Measurements from ENCODE around the gene SECISBP2.

SECISBP2 gene

DNA sequence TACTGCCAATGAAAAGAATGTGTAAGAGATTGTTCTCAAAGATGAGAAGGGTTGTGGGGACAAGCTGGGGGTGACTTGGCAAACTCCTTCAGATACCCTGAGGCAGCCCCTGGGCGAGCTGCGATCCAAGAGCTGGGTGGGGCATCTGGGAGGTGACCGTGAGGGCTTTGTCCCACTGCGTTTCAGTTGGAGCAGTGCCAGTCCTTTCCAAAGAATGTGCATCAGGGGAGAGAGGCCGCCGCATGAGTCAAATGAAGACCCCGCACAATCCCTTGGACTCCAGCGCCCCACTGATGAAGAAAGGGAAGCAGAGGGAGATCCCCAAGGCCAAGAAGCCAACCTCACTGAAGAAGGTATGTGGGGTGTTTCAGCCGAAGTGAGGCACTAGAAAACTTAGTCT is 28.4 kb downstream of the SECISBP2 start:
- DNase-seq (ENCODE audit: low read depth in 2 of 3, low spot score in 2 of 3): no peak

DNA sequence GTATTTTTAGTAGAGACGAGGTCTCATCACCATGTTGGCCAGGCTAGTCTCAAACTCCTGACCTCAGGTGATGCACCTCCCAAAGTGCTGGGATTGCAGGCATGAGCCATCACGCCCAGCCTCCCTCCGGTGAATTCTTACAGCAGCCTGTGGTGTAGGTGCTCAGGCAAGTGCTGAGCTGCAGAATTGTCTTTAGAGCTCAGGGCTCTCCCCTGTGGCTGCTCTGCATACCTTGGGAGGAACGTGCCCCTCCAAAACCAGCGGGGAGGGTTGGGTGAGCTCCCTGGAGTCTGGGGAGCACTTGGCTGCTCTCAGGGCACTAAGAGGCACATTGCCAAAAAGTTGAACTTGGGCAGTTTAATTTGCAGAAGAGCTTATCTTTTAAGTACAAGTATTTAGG is 29.4 kb downstream of the SECISBP2 start:
- no peak for DNase-seq (ENCODE audit: low read depth in 2 of 3, low spot score in 2 of 3)

DNA sequence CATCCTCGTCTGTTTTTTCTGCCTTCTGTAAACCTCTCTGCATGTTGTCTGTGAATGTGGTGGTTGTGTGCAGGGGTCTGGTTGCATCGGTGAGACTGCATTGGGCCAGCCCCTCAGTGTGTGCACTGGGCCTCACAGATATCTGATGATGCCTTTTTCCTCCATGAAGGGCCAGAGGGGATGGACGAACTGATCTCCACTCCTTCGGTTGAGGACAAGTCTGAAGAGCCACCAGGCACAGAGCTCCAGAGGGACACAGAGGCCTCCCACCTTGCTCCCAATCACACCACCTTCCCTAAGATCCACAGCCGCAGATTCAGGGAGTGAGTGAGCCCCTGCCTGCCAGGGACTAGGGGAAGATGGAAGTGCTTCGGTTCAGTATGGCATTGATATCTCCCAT is 31.3 kb downstream of the SECISBP2 start:
- DNase-seq (ENCODE audit: low read depth in 2 of 3, low spot score in 2 of 3): no peak

DNA sequence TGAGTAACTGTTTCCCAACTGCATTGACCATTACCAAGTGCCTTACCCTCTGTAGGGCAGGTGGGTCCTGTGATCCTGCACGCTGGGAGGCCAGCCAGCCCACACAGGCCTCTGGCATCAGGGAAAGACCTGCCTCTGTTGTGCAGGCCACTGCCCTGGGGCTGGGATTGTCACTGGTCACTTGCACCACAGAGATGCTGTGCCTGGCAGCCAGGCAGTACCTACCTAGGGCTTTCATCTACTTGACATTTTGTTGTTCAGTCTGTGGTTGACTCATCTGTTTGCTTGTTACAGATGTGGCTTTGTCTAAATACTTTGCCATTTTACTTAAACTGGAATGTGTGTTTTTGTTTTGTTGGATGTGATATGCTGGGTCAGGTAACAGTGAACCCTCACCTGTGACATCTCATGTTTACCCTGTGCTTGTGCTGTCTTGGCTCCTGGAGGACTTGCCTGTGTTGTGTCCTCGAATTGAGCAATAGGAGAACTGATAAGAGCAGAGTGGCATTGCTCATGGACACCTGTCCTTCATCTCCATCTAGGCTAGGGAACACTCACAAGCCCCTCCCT is 32.8 kb downstream of the SECISBP2 start:
- no peak for DNase-seq (ENCODE audit: low read depth in 2 of 3, low spot score in 2 of 3)

DNA sequence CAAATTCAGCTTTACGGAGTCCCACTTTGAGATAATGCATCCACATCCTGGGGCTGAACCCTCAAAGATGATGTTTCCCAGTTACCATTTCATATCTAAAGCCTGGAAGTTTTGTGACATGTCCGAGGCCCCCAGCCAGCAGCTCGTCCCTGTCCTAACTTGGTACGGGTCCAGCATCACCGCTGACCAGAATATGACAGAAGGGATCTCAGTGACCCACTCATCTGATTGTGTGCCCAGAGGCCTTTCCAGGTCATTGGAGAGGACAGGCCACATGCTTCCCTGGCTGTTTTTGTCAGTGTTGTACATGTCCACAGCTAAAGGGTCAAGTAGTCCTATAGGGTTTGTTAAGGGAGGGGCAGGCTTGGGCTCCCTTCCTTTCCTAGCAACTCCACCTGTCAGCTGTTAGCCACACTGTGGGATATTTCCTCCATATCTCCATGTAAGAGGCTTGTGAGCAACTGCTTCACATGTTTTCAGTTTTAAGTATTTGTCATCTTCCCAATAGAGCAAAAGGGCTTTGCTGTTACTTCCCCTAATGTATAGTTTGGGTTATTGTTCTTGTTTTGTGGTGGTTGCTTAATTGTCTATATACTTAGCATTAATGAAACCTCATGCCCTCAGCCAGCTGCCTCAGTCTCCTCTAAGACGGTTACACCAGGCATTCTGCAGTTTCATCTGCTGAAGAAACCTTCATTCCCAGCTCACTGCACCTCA is 33.4 kb downstream of the SECISBP2 start:
- no peak for DNase-seq (ENCODE audit: low read depth in 2 of 3, low spot score in 2 of 3)

DNA sequence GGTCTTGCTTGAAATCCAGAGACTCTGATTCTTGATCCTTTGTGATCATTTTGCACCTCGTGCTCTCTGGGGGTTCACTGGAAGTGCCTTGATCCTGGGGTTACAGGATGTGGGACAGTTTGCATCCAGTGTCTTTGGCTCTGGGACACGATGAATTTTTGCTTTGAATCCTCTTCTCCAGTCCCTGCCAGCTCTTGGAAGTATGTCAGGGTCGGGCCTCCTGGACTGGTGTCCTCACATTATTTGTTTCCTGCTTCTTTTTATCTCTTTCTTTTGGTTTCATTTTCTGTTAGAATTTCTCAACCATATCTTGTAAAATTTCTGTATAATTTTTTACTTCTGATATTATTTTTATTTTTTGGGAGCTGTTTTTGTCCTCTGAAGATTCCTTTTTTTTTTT is 34.2 kb downstream of the SECISBP2 start:
- DNase-seq (ENCODE audit: low read depth in 2 of 3, low spot score in 2 of 3): no peak

DNA sequence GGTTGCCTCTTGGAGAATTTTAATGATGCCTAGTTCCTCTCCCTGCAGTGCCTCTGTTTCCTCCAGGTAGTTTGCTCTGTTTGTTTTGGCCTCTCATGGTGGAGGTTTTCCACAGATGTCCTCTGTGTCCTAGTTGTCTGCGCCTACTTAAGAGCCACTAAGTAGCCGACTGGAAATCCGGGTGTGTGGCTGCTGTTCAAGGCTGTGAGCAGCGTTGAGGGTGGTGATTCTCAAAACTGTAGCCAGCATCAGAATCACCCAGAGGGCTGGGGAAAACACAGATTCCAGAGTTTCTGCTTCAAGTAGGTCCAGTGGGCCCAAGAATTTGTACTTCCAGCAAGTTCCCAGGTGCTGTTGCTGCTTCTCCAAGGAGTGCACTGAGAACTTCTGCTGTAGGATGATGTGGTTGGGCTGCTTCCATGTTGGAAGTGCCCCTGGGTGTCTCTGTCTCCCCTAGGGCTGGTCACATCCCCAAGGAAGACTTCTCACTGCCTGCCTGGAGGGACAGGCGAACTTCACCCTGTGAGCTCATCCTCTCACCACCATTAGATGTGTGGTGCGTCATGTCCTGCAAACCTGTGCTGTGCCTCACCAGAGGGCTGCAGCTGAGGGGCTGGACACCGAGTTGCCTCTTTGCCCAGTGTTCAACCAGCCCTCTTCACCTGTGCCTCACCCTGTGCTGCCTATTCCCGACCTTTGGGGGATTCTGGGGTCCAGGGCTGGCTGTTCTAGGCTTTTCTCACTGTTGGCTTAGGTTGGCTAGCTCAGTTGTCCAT is 34.8 kb downstream of the SECISBP2 start:
- no peak for DNase-seq (ENCODE audit: low read depth in 2 of 3, low spot score in 2 of 3)

DNA sequence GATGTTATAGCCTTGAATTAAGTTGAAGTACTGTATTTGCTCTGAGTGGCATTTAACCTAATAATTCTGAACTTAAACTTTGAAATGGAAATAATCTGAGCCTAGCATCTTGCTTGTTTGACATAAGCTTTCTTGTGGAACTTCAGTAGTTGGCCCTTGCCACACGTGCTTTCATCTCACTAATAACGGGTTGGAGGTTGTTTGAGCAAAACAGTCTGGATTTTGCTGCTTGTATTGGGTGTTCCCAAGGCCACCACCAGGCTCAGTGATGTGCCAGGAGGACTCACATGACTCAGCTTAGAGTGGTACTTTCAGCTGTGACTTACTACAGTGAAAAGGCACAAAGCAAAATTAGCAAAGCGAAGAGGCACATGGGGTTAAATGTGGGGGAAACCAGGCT is 35.7 kb downstream of the SECISBP2 start:
- DNase-seq (ENCODE audit: low read depth in 2 of 3, low spot score in 2 of 3): no peak

DNA sequence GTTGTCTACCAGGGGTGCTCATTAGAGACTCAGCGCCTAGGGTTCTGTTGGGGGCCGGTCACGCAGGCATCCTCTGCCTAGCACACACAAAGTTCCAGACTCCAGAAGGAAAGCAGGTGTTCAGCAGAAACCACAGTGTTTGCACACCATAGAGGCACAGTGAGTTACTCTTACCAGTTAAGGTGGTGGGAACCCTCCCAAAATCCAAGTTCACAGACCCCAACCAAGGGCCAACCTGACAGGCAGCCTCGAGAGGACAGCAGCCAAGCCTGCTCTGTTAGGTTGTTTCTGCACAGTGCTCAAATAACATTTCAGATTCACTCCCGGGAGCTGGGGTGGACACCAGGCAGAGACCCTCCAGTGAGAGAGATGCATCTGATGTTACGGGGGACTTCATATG is 36.2 kb downstream of the SECISBP2 start:
- no peak for DNase-seq (ENCODE audit: low read depth in 2 of 3, low spot score in 2 of 3)

DNA sequence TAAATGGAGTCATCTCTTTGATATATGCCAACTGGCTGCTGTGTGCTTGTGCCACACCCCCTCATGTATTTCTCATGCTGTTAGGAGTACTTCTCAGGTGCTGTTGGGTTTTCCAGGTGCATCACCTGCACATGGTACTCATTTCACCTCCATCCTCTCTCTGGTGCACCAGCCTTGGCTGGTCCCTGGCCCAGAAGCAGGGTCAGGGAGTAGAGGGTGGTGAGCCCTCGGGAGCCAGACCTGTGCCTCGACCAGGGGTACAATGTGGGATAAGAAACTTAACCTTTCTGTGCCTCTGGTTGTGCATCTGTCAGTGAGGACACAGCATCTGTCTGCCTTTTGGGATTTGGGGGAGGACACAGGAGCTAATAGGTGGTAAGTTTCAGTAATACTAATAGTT is 38.5 kb downstream of the SECISBP2 start:
- DNase-seq (ENCODE audit: low read depth in 2 of 3, low spot score in 2 of 3): no peak

DNA sequence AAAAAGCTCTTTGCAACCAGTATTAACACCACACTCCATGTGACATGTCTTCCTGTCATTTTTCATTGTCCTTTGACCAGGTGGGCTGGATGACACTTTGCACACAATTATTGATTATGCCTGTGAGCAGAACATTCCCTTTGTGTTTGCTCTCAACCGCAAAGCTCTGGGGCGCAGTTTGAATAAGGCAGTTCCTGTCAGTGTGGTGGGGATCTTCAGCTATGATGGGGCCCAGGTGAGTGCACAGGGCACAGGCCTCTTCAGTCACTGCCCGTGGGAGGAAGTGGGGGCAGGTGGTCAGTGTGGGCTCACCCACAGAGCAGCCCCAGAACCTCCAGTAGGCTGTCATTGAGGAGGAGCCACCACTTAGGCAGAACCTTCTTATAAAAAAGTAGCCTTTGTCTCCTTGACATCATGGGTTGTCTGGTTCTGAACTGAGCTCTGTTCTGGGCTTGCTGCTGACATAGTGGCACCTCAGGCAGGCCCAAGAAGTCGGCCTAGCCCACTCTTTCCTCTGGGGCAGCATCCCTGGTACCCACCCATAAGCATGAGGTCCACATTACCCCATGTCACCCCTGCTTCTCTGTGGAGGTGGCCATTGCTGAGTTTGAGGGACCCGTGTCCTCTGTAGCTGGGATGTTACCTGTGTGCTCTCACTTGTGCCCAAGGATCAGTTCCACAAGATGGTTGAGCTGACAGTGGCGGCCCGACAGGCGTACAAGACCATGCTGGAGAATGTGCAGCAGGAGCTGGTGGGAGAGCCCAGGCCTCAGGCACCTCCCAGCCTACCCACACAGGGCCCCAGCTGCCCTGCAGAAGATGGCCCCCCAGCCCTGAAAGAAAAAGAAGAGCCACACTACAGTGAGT is 39.3 kb downstream of the SECISBP2 start:
- DNase-seq (ENCODE audit: low read depth in 2 of 3, low spot score in 2 of 3): no peak

DNA sequence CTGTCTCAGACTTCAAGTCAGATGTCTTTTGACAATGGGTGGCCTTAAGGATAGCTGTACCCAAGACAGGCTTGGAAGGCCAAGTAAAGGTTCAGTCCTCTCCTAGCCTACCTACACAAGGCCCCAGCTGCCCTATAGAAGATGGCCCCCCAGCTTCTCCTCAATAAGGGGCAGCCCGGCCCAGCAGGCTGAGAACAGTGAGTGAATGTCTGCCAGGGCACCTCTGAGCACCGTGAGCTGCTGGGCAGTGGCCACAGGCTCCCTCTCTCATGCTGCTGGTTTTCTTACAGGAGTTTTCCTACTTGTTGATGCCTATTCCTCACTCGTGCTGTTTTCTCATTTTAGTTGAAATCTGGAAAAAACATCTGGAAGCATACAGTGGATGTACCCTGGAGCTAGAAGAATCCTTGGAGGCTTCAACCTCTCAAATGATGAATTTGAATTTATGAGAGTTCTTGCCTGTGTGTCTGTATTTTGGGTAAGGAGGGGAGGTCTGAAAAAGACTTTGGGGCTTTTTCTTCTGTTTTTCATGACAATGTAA is 40.1 kb downstream of the SECISBP2 start:
- no peak for DNase-seq (ENCODE audit: low read depth in 2 of 3, low spot score in 2 of 3)

DNA sequence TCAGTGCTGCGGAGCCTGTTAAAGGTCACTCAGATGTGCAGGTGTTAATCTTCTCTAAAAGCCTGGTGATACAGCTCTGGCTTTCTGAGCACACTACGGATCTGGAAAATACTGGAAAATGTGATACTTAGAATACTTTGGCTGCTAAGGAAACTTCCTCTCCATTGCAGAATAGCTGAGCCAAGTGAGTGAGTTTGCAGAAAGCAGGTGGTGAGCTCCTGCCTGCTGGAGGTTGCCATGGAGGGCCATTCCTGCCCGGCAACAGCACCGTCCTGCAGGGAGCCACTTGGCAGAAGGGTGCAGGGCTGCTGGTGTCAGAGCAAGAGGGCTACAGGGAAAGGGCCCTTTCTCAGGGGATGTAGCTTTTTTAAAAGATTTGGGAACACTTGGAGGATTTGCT is 40.7 kb downstream of the SECISBP2 start:
- no peak for DNase-seq (ENCODE audit: low read depth in 2 of 3, low spot score in 2 of 3)

DNA sequence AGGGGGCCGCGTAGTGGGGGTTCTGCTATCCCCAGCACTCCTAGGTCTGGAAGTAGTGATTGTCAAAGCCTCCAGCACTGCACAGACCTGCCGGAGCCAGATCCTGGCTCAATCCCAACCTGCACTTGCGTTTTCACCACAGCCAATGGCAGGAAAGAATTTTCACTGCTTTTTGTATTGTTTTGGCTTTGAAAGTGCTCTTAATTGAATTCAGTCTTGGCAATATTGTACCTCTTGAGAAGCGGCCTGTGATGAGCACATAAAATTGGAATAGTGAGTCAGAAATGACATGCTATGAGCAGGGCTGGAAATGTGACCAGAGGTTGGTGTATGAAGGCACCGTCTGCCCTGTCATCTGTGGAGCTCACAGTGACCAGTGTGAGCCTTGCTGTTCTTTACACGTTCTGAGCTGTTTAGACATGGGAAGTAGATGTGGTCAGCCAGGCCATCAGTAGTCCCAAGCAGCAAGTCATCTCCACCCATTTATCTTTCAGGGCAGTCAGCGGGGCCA is 41.5 kb downstream of the SECISBP2 start:
- DNase-seq (ENCODE audit: low read depth in 2 of 3, low spot score in 2 of 3): no peak

DNA sequence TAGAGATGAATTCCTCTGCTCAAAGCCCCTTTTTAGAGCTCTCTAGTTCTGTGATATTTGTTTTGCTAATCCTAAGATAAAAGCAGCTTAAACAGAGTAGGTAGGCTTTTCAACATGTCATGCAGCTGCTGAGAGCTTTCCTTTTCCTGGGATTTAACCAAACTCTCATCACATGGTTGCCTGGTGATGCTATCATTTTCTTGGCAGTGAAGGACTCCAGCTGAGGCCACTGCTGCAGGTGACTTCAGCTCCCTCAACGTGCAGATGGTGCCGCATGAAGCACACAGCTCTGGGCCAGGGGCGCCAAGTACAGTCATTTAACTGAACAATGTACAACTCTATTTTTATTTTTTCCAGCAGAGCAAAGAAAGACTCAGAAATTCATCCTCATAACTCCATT is 42.2 kb downstream of the SECISBP2 start:
- DNase-seq (ENCODE audit: low read depth in 2 of 3, low spot score in 2 of 3): no peak

DNA sequence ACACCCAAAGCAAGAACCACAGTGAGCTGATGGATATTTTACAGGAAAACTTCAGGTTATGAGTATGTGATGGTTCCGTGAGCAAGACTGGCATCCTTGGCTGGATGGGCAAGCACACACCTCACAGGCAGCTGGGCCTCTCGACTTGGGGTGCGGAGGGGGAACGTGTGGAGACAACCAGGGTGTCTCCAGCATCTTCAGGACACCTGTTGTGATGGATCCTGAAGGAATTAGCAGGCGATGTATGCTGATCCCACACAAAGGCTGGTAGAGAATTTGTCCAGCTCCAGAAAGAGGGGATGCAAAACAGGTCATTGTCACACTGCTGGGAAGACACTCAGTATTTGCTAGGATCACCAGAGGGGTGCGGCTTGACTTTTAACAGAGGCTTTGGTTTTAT is 42.7 kb downstream of the SECISBP2 start:
- no peak for DNase-seq (ENCODE audit: low read depth in 2 of 3, low spot score in 2 of 3)

DNA sequence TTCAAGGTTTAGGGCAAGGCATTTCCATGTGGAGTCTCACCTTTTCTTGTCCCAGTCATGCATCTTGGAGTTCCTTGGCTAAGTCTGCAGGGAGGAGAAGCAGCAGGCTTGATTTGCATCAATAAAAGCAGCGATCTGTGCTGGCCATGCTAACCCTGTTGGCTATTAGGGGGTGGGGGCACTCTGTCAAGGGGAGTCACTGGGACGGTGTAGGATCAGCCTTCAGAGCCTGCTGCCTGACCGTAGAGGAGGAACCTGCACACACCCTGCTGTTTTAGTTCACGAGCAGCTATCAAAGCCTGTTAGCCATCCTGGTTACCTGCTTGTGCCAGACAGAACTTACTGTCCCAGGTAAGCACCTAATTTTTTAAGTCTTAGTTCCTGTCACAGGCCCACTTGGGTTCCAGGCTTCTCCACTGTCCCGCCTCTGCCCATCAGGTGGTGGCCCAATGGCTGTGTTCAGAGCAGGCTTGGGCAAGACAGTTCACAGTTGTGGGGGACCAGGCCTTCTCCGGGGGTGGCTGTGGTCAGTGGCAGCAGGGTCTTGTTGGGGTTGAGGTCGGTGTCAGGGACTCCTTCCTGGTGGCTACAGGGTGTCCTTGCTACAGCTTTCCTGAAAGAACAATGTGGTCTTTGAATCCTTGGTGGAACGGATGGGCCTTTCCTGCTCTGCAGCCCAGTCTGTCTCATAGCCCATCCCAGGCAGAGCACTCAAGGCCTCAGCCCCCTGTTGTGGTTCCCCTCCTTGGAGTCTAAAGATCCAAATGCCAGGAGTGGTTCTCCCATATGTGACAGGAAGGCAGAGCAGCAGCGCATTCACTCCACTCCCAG is 43.7 kb downstream of the SECISBP2 start:
- no peak for DNase-seq (ENCODE audit: low read depth in 2 of 3, low spot score in 2 of 3)

DNA sequence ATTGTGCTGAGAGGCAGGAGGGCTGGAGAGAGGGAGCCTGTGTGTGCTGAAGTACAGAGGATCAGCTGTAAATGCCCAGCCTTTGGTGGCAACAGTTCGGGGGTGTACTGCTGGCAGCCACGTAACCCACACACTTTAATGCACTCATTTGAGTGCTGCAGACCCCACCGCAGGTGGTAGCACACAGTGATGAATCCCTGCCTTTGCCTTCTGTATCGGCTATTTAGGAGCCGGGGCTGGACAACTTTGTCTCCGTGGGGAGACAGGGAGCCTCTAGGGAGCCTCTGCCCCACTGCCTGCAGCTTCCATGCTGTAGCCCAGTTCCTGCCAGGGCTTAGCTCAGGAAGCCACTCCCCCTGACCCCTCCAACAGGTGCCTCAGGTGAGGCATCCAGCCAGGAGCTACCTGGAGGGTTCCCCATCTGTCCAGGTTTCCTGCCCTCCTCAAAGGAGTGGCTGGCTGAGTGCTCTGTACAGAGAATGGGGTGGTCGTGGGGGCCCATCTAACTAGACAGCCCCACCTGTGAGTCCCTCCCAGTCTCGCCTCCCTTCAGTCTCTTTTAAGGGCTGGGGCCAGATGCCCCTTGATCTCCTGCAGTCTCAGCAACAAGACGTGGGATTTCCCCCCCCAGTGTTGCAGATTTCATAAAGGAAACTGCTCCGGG is 44.5 kb downstream of the SECISBP2 start:
- no peak for DNase-seq (ENCODE audit: low read depth in 2 of 3, low spot score in 2 of 3)

DNA sequence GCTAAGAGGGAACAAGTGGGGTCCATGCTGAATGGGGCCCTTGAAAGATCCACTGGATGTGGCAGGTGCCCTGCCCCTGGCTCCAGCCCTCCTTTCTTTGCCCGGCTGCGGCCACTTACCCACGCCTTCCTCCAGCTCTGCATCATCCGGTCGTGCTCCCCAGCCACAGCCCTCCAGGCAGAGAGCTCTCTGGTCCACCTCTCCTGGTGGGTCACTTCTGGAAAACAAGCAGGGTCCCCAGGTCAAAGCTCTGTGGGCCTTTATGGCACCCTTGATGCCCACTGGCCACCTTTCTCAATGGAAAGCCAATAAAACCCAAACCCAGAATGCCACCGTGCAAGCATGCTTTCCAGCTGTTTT is 45.0 kb downstream of the SECISBP2 start:
- DNase-seq (ENCODE audit: low read depth in 2 of 3, low spot score in 2 of 3): no peak
